H9 (cell line): ENCODE data around the gene CDH4. TPM values are rescaled to one million over a fixed set of nuclear protein-coding genes. Genes with fewer than 3 reads are reported as not detected.

Experiments
- DNase-seq: peaks from one replicate; pipeline ENCODE4 v3.0.0-alpha.2; 2017
- H2AFZ ChIP-seq: one replicate; pipeline ENCODE4 v1.6.1; 2013; ENCODE audit warnings: mild to moderate bottlenecking, low read length, control low read depth, moderate library complexity
- H2AK5ac ChIP-seq: 2 replicates; pipeline ENCODE4 v1.6.1; 2013; ENCODE audit warnings: low read length, control low read depth, mixed read lengths; ENCODE audit not compliant: insufficient read length
- H2BK120ac ChIP-seq: one replicate; pipeline ENCODE4 v1.6.1; 2013; ENCODE audit warnings: low read depth, mild to moderate bottlenecking, low read length, control low read depth, inconsistent platforms; ENCODE audit not compliant: poor library complexity, severe bottlenecking
- H2BK12ac ChIP-seq: 2 replicates; pipeline ENCODE4 v1.6.1; 2013; ENCODE audit warnings: low read length, control low read depth, mixed read lengths, low read depth; ENCODE audit not compliant: insufficient read length
- H2BK15ac ChIP-seq: 2 replicates; pipeline ENCODE4 v1.6.1; 2013; ENCODE audit warnings: low read depth, low read length, control low read depth
- H2BK20ac ChIP-seq: one replicate; pipeline ENCODE4 v1.6.1; 2013; ENCODE audit warnings: low read depth, mild to moderate bottlenecking, low read length, control low read depth, inconsistent platforms; ENCODE audit not compliant: poor library complexity, severe bottlenecking
- H2BK5ac ChIP-seq: 2 replicates; pipeline ENCODE4 v1.6.1; 2013; ENCODE audit warnings: low read length, control low read depth, mixed read lengths; ENCODE audit not compliant: insufficient read length
- H3K14ac ChIP-seq: 2 replicates; pipeline ENCODE4 v1.6.1; 2013; ENCODE audit warnings: low read length, control low read depth; ENCODE audit not compliant: insufficient read depth
- H3K18ac ChIP-seq: 2 replicates; pipeline ENCODE4 v1.6.1; 2013; ENCODE audit warnings: low read depth, mild to moderate bottlenecking, mixed read lengths, low read length, control low read depth; ENCODE audit not compliant: insufficient read length
- H3K23ac ChIP-seq: 2 replicates; pipeline ENCODE4 v1.6.1; 2013; ENCODE audit warnings: low read length, control low read depth, mixed read lengths, low read depth; ENCODE audit not compliant: insufficient read length
- H3K23me2 ChIP-seq: 2 replicates; pipeline ENCODE4 v1.6.1; 2013; ENCODE audit warnings: low read depth, mild to moderate bottlenecking, mixed read lengths, low read length, control low read depth; ENCODE audit not compliant: insufficient read length, poor library complexity, severe bottlenecking
- H3K27ac ChIP-seq: 2 replicates; pipeline ENCODE4 v1.5.1; 2013; ENCODE audit warnings: low read length, control low read depth, mixed read lengths, low read depth; ENCODE audit not compliant: insufficient read length
- H3K27me3 ChIP-seq: 2 replicates; pipeline ENCODE4 v1.6.1; 2013; ENCODE audit warnings: low read length, control low read depth, inconsistent platforms; ENCODE audit not compliant: insufficient read depth
- H3K4ac ChIP-seq: 2 replicates; pipeline ENCODE4 v1.6.1; 2013; ENCODE audit warnings: low read depth, mild to moderate bottlenecking, control low read depth, inconsistent platforms, low read length, moderate library complexity
- H3K4me1 ChIP-seq: 2 replicates; pipeline ENCODE4 v1.6.1; 2013; ENCODE audit warnings: low read length, control low read depth, inconsistent platforms; ENCODE audit not compliant: insufficient read depth
- H3K4me2 ChIP-seq: 2 replicates; pipeline ENCODE4 v1.6.1; 2013; ENCODE audit warnings: low read length, control low read depth, mixed read lengths; ENCODE audit not compliant: insufficient read length, insufficient read depth
- H3K56ac ChIP-seq: 2 replicates; pipeline ENCODE4 v1.6.1; 2013; ENCODE audit warnings: low read depth, mild to moderate bottlenecking, mixed read lengths, low read length, control low read depth; ENCODE audit not compliant: insufficient read length
- H3K79me1 ChIP-seq: 2 replicates; pipeline ENCODE4 v1.6.1; 2013; ENCODE audit warnings: low read depth, mild to moderate bottlenecking, moderate library complexity, low read length, control low read depth, inconsistent platforms; ENCODE audit not compliant: insufficient read depth, poor library complexity, severe bottlenecking
- H3K79me2 ChIP-seq: 2 replicates; pipeline ENCODE4 v1.6.1; 2013; ENCODE audit warnings: low read length, control low read depth, inconsistent platforms; ENCODE audit not compliant: insufficient read depth
- H3K9ac ChIP-seq: 2 replicates; pipeline ENCODE4 v1.6.1; 2013; ENCODE audit warnings: low read length, control low read depth, mixed read lengths; ENCODE audit not compliant: insufficient read length; ENCODE audit errors: extremely low read depth
- H3K9me3 ChIP-seq: one replicate; pipeline ENCODE4 v1.6.1; 2013; ENCODE audit warnings: low read depth, low read length, inconsistent platforms; ENCODE audit not compliant: control insufficient read depth
- H3T11ph ChIP-seq: one replicate; pipeline ENCODE4 v1.6.1; 2013; ENCODE audit warnings: mild to moderate bottlenecking, low read length, control low read depth, inconsistent platforms
- H4K20me1 ChIP-seq: one replicate; pipeline ENCODE4 v1.6.1; 2013; ENCODE audit not compliant: control insufficient read depth, insufficient read length, insufficient read depth
- H4K5ac ChIP-seq: 2 replicates; pipeline ENCODE4 v1.6.1; 2013; ENCODE audit warnings: low read depth, mild to moderate bottlenecking, mixed read lengths, low read length, control low read depth; ENCODE audit not compliant: insufficient read length
- H4K8ac ChIP-seq: replicated peaks from 2 replicates; pipeline ENCODE4 v1.6.1; 2013; ENCODE audit warnings: low read length, control low read depth, mixed read lengths, low read depth; ENCODE audit not compliant: insufficient read length
- H4K91ac ChIP-seq: 2 replicates; pipeline ENCODE4 v1.6.1; 2013; ENCODE audit warnings: low read depth, mild to moderate bottlenecking, moderate library complexity, mixed read lengths, low read length, control low read depth; ENCODE audit not compliant: insufficient read length
- H3K27ac Mint-ChIP-seq, 3 experiments: 2 replicates in 2 of 3; 3 replicates in 1 of 3; pipeline ENCODE4 v1.8.0; 2020 to 2021; ENCODE audit warnings: mixed read lengths in 3 of 3, mild to moderate bottlenecking in 1 of 3, moderate library complexity in 1 of 3
- H3K27me3 Mint-ChIP-seq: 2 replicates; pipeline ENCODE4 v1.8.0; 2021; ENCODE audit warnings: low read depth, mild to moderate bottlenecking, moderate library complexity, mixed read lengths
- H3K36me3 Mint-ChIP-seq, 3 experiments: 2 replicates in 2 of 3; 3 replicates in 1 of 3; pipeline ENCODE4 v1.8.0; 2020 to 2021; ENCODE audit warnings: low read depth in 3 of 3, mixed read lengths in 3 of 3; ENCODE audit not compliant: insufficient read depth in 1 of 3
- H3K4me1 Mint-ChIP-seq, 2 experiments: 2 replicates each; pipeline ENCODE4 v1.8.0; 2020; ENCODE audit warnings: mixed read lengths in 2 of 2
- H3K4me3 Mint-ChIP-seq, 2 experiments: 2 replicates in 1 of 2; 3 replicates in 1 of 2; pipeline ENCODE4 v1.8.0; 2020 to 2021; ENCODE audit warnings: mild to moderate bottlenecking in 2 of 2, mixed read lengths in 2 of 2, moderate library complexity in 1 of 2
- H3K9me3 Mint-ChIP-seq, 2 experiments: 2 replicates in 1 of 2; 3 replicates in 1 of 2; pipeline ENCODE4 v1.8.0; 2020; ENCODE audit warnings: mild to moderate bottlenecking in 2 of 2, mixed read lengths in 2 of 2, moderate library complexity in 1 of 2
- CTCF ChIP-seq: fragments of 200-600 bp; sonication (generic); conservative IDR thresholded peaks from 3 replicates; pipeline ENCODE4 v1.8.0; 2021; ENCODE audit warnings: antibody characterized with exemption, mild to moderate bottlenecking
- WGBS: extraction: QIAGEN DNeasy Blood & Tissue Kit; methylation state at CpG from one replicate; pipeline ENCODE4 v1.1.7; 2013; ENCODE audit warnings: missing lambda C conversion rate, low lambda C conversion rate, mixed read lengths; ENCODE audit not compliant: insufficient read length; ENCODE audit errors: extremely low coverage; 5-methylcytosine and 5-hydroxymethylcytosine counted together
- total RNA-seq: library from RNA; stranded (reverse); gene quantifications from 2 replicates; pipeline ENCODE4 v1.2.1, GENCODE V29; 2021

CDH4 gene
- total RNA-seq, 1 experiment from 2014 or later: 3.0 TPM

GRCh38 chr20:61806995-61807394, 554.9 kb downstream of the CDH4 start:
- Mint-ChIP-seq H3K4me1 (peaks cover 11 to 29% of the 10 kb centered on the region in 2 experiments), H3K27me3 (peaks cover 47% of the 10 kb centered on the region), H3K4me3 (no peak overlapping the region), H3K27ac (no peak overlapping the region), H3K36me3 (no peaks in the 10 kb centered on the region), H3K9me3 (no peaks in the 10 kb centered on the region)
- H3K18ac ChIP-seq: no peak overlapping the region
- H3K56ac ChIP-seq: no peak overlapping the region
- no peak overlapping the region for H2BK15ac ChIP-seq
- H2BK5ac ChIP-seq: no peak overlapping the region
- H3K14ac ChIP-seq: no peak overlapping the region
- no peak overlapping the region for H3K9ac ChIP-seq
- H4K20me1 ChIP-seq: no peaks in the 10 kb centered on the region
- TF ChIP-seq CTCF: no peak
- H3K23me2 ChIP-seq: no peaks in the 10 kb centered on the region
- H2AK5ac ChIP-seq: no peak overlapping the region
- H3K4ac ChIP-seq: no peak overlapping the region
- H3K79me1 ChIP-seq: no peaks in the 10 kb centered on the region
- H3K79me2 ChIP-seq: no peaks in the 10 kb centered on the region
- no peaks in the 10 kb centered on the region for H3K4me1 ChIP-seq
- no peak overlapping the region for H2BK20ac ChIP-seq
- DNase-seq: no peak
- H4K5ac ChIP-seq: no peak overlapping the region
- H3K4me2 ChIP-seq: no peak overlapping the region
- no peak overlapping the region for H3T11ph ChIP-seq
- whole genome bisulfite sequencing: no CpG with 5 or more reads among the region's 7 CpGs
- H2AFZ ChIP-seq: no peak overlapping the region
- H3K9me3 ChIP-seq: no peaks in the 10 kb centered on the region
- H3K27me3 ChIP-seq: peaks cover 2% of the 10 kb centered on the region
- no peak overlapping the region for H3K23ac ChIP-seq
- H2BK120ac ChIP-seq: no peak overlapping the region
- no peak overlapping the region for H4K91ac ChIP-seq
- H2BK12ac ChIP-seq: no peak overlapping the region
- no peak overlapping the region for H4K8ac ChIP-seq
- no peak overlapping the region for H3K27ac ChIP-seq
